Neural progenitor cell (in vitro differentiated cells): ENCODE results near the gene DROSHA.

Source experiments
- EZH2 ChIP-seq: fragments of 200-600 bp; sonication (generic); IDR thresholded peaks from 2 replicates; pipeline ENCODE4 v1.6.1; 2017; ENCODE audit warnings: antibody characterized with exemption, mild to moderate bottlenecking, moderate library complexity
- EZH2phosphoT487 ChIP-seq: fragments of 200-600 bp; sonication (generic); IDR thresholded peaks from 2 replicates; pipeline ENCODE4 v1.6.1; 2017; ENCODE audit warnings: antibody characterized with exemption
- TF ChIP-seq, protein P1 (sequence below): fragments of 200-600 bp; sonication (generic); IDR thresholded peaks from 2 replicates; pipeline ENCODE4 v1.5.1; 2017; ENCODE audit warnings: antibody characterized with exemption, mild to moderate bottlenecking

DNA sequence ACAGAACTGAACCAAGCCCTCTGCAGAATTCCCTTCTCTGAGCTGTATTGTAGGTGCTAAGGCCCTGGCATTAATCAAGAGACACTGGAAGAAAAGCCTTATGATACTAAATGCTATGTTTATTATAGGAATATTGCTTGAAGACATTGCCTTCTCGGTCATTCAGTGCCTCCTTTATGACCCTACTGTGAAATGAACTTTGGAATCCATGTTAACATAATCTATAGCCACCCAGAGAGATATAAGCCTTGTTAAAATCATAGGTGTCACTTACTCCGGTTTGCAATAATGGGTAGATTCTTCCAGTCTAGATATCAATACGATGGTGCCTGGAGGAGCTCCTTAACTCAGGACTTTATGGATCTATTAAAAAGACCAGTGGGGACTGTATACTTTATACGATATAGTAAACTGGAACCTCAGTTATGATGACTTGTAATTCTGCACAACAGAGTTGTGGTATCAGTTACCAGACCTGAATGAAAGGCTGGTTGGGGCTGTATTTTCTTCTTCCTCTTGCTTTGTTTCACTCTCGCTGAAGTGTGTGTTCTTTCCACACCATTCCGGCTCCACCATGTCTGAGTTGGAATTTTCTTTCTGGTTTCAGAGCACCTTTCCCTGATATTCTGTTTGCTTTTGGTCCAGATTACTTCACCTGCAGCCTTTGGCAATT lies 154.5 kb downstream of the DROSHA start:
- TF ChIP-seq EZH2 (no peak), EZH2phosphoT487 (no peak)
- TF ChIP-seq, protein P1, sequence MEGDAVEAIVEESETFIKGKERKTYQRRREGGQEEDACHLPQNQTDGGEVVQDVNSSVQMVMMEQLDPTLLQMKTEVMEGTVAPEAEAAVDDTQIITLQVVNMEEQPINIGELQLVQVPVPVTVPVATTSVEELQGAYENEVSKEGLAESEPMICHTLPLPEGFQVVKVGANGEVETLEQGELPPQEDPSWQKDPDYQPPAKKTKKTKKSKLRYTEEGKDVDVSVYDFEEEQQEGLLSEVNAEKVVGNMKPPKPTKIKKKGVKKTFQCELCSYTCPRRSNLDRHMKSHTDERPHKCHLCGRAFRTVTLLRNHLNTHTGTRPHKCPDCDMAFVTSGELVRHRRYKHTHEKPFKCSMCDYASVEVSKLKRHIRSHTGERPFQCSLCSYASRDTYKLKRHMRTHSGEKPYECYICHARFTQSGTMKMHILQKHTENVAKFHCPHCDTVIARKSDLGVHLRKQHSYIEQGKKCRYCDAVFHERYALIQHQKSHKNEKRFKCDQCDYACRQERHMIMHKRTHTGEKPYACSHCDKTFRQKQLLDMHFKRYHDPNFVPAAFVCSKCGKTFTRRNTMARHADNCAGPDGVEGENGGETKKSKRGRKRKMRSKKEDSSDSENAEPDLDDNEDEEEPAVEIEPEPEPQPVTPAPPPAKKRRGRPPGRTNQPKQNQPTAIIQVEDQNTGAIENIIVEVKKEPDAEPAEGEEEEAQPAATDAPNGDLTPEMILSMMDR = no peak
